Body of pancreas (tissue), 4 donors: ENCODE data around the gene GRM1. TPM values are rescaled to one million over a fixed set of nuclear protein-coding genes. Genes with fewer than 3 reads are reported as not detected.

ENCODE experiments used
- ATAC-seq: fragments of 150-250 bp; one replicate; pipeline ENCODE4 v1.9.1; 2016
- DNase-seq, 4 donors: peaks; one replicate each; pipeline ENCODE4 v3.0.0-alpha.2; 2019
- H3K27ac ChIP-seq, 4 donors: fragments of 200-600 bp; sonication (generic); 1 replicate in 3 of 4; 2 replicates in 1 of 4; pipeline versions ENCODE4 v1.5.1 to v1.6.1; 2016 to 2019; ENCODE audit warnings: mild to moderate bottlenecking in 1 of 4, mixed read lengths in 1 of 4, moderate library complexity in 1 of 4
- H3K27me3 ChIP-seq, 2 donors: fragments of 200-600 bp; sonication (generic); one replicate each; pipeline ENCODE4 v1.6.0; 2016; ENCODE audit warnings: mild to moderate bottlenecking in 1 of 2
- H3K36me3 ChIP-seq, 2 donors: fragments of 200-600 bp; sonication (generic); replicated peaks in 1 of 2; 2 replicates each; pipeline ENCODE4 v1.5.1; 2016; ENCODE audit warnings: low read depth in 2 of 2; ENCODE audit not compliant: insufficient read depth in 1 of 2
- H3K4me1 ChIP-seq: fragments of 200-600 bp; sonication (generic); one replicate; pipeline ENCODE4 v1.6.0; 2016
- H3K4me3 ChIP-seq, 2 donors: fragments of 200-600 bp; sonication (generic); 1 replicate in 1 of 2; 2 replicates in 1 of 2; pipeline ENCODE4 v1.5.1; 2016 to 2019
- H3K9me3 ChIP-seq, 3 donors: fragments of 200-600 bp; sonication (generic); 1 replicate in 2 of 3; 2 replicates in 1 of 3; pipeline ENCODE4 v1.5.1; 2016
- CTCF ChIP-seq, 7 experiments: fragments of 450-650 bp in 4 of 7; fragments of 200-600 bp in 3 of 7; sonication (generic) in 3 of 7; IDR thresholded peaks; one replicate each; pipeline ENCODE4 v1.5.1; 2016 to 2019; ENCODE audit warnings: antibody characterized with exemption in 7 of 7
- POLR2A ChIP-seq, 3 donors: fragments of 450-650 bp; IDR thresholded peaks; one replicate each; pipeline ENCODE4 v1.6.1; 2016; ENCODE audit warnings: antibody characterized with exemption in 3 of 3, mild to moderate bottlenecking in 2 of 3
- WGBS, 2 donors: methylation state at CpG; one replicate each; pipeline ENCODE4 v1.1.5; 2017; 5-methylcytosine and 5-hydroxymethylcytosine counted together
- intact Hi-C: fragments of 100-400 bp; cut with DNase I; formaldehyde crosslinking; loops from one replicate; pipeline ENCODE4 v1.15.1; 2023
- total RNA-seq, 2 donors: library from RNA; depleted of rRNA; stranded (reverse); fragments of >200 nt; gene quantifications; one replicate each; pipeline ENCODE4 v1.1.0, GENCODE V29; 2016

Gene GRM1
- under 1 TPM in 1 of 2 donors, not detected in 1; under 0.01 TPM for total RNA-seq

GRCh38 chr6:146028851-146029572 is at the start of gene GRM1:
TSS of gene GRM1 (plus strand) at chr6:146029062. CDS start at chr6:146029518, 456 bp downstream.
- H3K4me1 ChIP-seq = no peaks in the 10 kb centered on the region
- no peak within 1 kb of the TSS for H3K4me3 ChIP-seq
- 5 to 6% methylated on average over 39 of the region's 39 CpGs for WGBS, 2 donors
- no peak for DNase-seq
- no peaks in the 10 kb centered on the region for H3K9me3 ChIP-seq
- H3K36me3 ChIP-seq = no peaks in the 10 kb centered on the region
- no peak within 1 kb of the TSS for H3K27ac ChIP-seq
- peaks cover 0 to 12% of the 10 kb centered on the region in 2 donors for H3K27me3 ChIP-seq
- no peak for ATAC-seq
- intact Hi-C loops = no loop called here
- TF ChIP-seq POLR2A (IDR thresholded peaks at IDR 0.05) (no peak), CTCF (IDR thresholded peaks at IDR 0.05) (no peak)

GRCh38 chr6:146009338-146009737 is 19.5 kb upstream of the GRM1 start:
- 63 to 78% methylated on average over 1 of the region's 1 CpG for WGBS, 2 donors
- DNase-seq (no peak), ATAC-seq (no peak)
- Histone ChIP-seq H3K4me3 (no peak overlapping the region), H3K27ac (no peak overlapping the region), H3K9me3 (no peaks in the 10 kb centered on the region), H3K4me1 (no peaks in the 10 kb centered on the region), H3K36me3 (no peaks in the 10 kb centered on the region), H3K27me3 (no peaks in the 10 kb centered on the region)
- TF ChIP-seq POLR2A (IDR thresholded peaks at IDR 0.05) (no peak), CTCF (IDR thresholded peaks at IDR 0.05) (no peak)
- intact Hi-C loops = no loop called here

- Histone ChIP-seq H3K9me3 (no peaks in the 10 kb centered on the region), H3K4me3 (no peak overlapping the region), H3K36me3 (no peaks in the 10 kb centered on the region), H3K27me3 (no peaks in the 10 kb centered on the region), H3K27ac (no peak overlapping the region), H3K4me1 (no peaks in the 10 kb centered on the region)
- intact Hi-C loops = no loop called here
- TF ChIP-seq POLR2A (IDR thresholded peaks at IDR 0.05) = no peak
- TF ChIP-seq CTCF (IDR thresholded peaks at IDR 0.05) = no peak
- ATAC-seq (no peak), DNase-seq (no peak)
These were observed 14.6 kb upstream of the GRM1 start for GRCh38 chr6:146014233-146014632.

- DNase-seq = no peak
- intact Hi-C loops = no loop called here
- no peaks in the 10 kb centered on the region for H3K9me3 ChIP-seq
- H3K4me1 ChIP-seq = no peaks in the 10 kb centered on the region
- TF ChIP-seq CTCF (IDR thresholded peaks at IDR 0.05) (no peak), POLR2A (IDR thresholded peaks at IDR 0.05) (no peak)
- H3K27me3 ChIP-seq = no peaks in the 10 kb centered on the region
- no peak overlapping the region for H3K4me3 ChIP-seq
- H3K27ac ChIP-seq = no peak overlapping the region
- no peaks in the 10 kb centered on the region for H3K36me3 ChIP-seq
- no peak for ATAC-seq
These were observed 11.2 kb upstream of the GRM1 start for GRCh38 chr6:146017672-146018071.

GRCh38 chr6:146026873-146027272 is 2.0 kb upstream of the GRM1 start:
- 54 to 59% methylated on average over 3 of the region's 3 CpGs for WGBS, 2 donors

More at GRCh38 chr6:146026873-146027272, 2.0 kb upstream of the GRM1 start:
- Histone ChIP-seq H3K4me3 (no peak overlapping the region), H3K27ac (no peak overlapping the region), H3K36me3 (no peaks in the 10 kb centered on the region), H3K27me3 (peaks cover 0 to 12% of the 10 kb centered on the region in 2 donors), H3K4me1 (no peaks in the 10 kb centered on the region), H3K9me3 (no peaks in the 10 kb centered on the region)
- no peak for DNase-seq
- intact Hi-C loops = no loop called here
- TF ChIP-seq POLR2A (IDR thresholded peaks at IDR 0.05) (no peak), CTCF (IDR thresholded peaks at IDR 0.05) (no peak)
- ATAC-seq = no peak
